K562 (cell line): Measurements from ENCODE around the gene TMEM187. TPM values are rescaled to one million over a fixed set of nuclear protein-coding genes. Genes with fewer than 3 reads are reported as not detected.

Experiments
- CCAR2 ChIP-seq: fragments of 200-400 bp; formaldehyde crosslinking; IDR thresholded peaks from 2 replicates; pipeline ENCODE4 v1.6.1; 2017; ENCODE audit warnings: mild to moderate bottlenecking, low read depth, low read length
- EGR1 ChIP-seq: fragments of 450-650 bp; conservative IDR thresholded peaks from 2 replicates; pipeline ENCODE4 v1.6.1; 2017; ENCODE audit warnings: mild to moderate bottlenecking
- ETS2 ChIP-seq: IDR thresholded peaks from 2 replicates; pipeline ENCODE4 v1.6.1; 2016; ENCODE audit warnings: borderline replicate concordance, missing genetic modification characterization, mild to moderate bottlenecking, moderate library complexity, missing compliant biosample characterization; ENCODE audit not compliant: poor library complexity, severe bottlenecking
- FOXK1 ChIP-seq: sonication (generic); formaldehyde crosslinking; IDR thresholded peaks from 2 replicates; pipeline ENCODE4 v1.8.0; 2022; ENCODE audit warnings: missing genetic modification reagents, mild to moderate bottlenecking, borderline replicate concordance
- HDAC2 ChIP-seq: fragments of 450-650 bp; IDR thresholded peaks from 2 replicates; pipeline ENCODE4 v1.6.1; 2016; ENCODE audit warnings: mild to moderate bottlenecking
- MTA3 ChIP-seq: fragments of 450-650 bp; formaldehyde crosslinking; IDR thresholded peaks from 2 replicates; pipeline ENCODE4 v1.6.1; 2017; ENCODE audit warnings: mild to moderate bottlenecking, borderline replicate concordance
- NFIC ChIP-seq: fragments of 450-650 bp; IDR thresholded peaks from 2 replicates; pipeline ENCODE4 v1.6.1; 2017; ENCODE audit warnings: mild to moderate bottlenecking, inconsistent platforms
- POLR2G ChIP-seq: fragments of 200-400 bp; formaldehyde crosslinking; IDR thresholded peaks from 2 replicates; pipeline ENCODE4 v1.6.1; 2017; ENCODE audit warnings: low read depth, mild to moderate bottlenecking, antibody characterized with exemption, low read length, moderate library complexity
- PTRF ChIP-seq: fragments of 450-650 bp; IDR thresholded peaks from 2 replicates; pipeline ENCODE4 v1.6.1; 2016; ENCODE audit warnings: mild to moderate bottlenecking, missing genetic modification characterization, missing compliant biosample characterization
- ZNF830 ChIP-seq: fragments of 250-450 bp; sonication (Bioruptor Pico); IDR thresholded peaks from 2 replicates; pipeline ENCODE4 v1.5.0; 2021; ENCODE audit warnings: mild to moderate bottlenecking
- polyA plus RNA-seq, 8 experiments: library from polyadenylated mRNA; depleted of rRNA in 4 of 8; stranded (reverse) in 5 of 8; unstranded in 3 of 8; fragments of >200 nt; fragmentation: Nextera tagmentation in 2 of 8; fragmentation: Illumina TruSeq in 1 of 8; extraction: Ambion mirVana in 2 of 8; extraction: Trizol in 1 of 8; gene quantifications; 2 replicates each; pipeline versions ENCODE4 v1.2.1 to v1.2.3, GENCODE V29; 2011 to 2014; ENCODE audit warnings: inconsistent platforms in 1 of 8, missing spikeins in 1 of 8
- total RNA-seq, 7 experiments: library from RNA; depleted of rRNA in 6 of 7; stranded (reverse); fragments of >200 nt in 6 of 7; fragmentation: Illumina TruSeq in 2 of 7; extraction: Trizol in 2 of 7; gene quantifications; 2 replicates each; pipeline versions ENCODE4 v1.2.1 to v1.2.3, GENCODE V29; 2011 to 2021; ENCODE audit warnings: low replicate concordance in 1 of 7
- TF ChIP-seq, protein P1 (sequence below), 2 experiments: fragments of 450-650 bp; conservative IDR thresholded peaks; 2 replicates each; pipeline ENCODE4 v1.6.1; 2017; ENCODE audit warnings: mild to moderate bottlenecking in 2 of 2, moderate library complexity in 2 of 2

Gene TMEM187
- total and polyA plus RNA-seq, 9 of the 15 experiments (the other 6 are each of a cell fraction or from before 2014, with no cell fraction given) = 0.13 to 6.4 (median 1.6) TPM

GRCh38 chrX:153948847-153949805 is 23.4 kb upstream of the TMEM187 start (continued):
- peak; percentile 16 for TF ChIP-seq POLR2G
- no peak for TF ChIP-seq PTRF
- no peak for TF ChIP-seq FOXK1 (CRISPR knock-in tag)
- no peak for TF ChIP-seq CCAR2
- TF ChIP-seq HDAC2 = no peak
- TF ChIP-seq NFIC = peak; percentile 81
- peak; percentile 30 for TF ChIP-seq EGR1
- no peak for TF ChIP-seq ETS2 (tag)
- no peak for TF ChIP-seq ZNF830 (CRISPR knock-in tag)
- no peak for TF ChIP-seq MTA3
- TF ChIP-seq, protein P1, sequence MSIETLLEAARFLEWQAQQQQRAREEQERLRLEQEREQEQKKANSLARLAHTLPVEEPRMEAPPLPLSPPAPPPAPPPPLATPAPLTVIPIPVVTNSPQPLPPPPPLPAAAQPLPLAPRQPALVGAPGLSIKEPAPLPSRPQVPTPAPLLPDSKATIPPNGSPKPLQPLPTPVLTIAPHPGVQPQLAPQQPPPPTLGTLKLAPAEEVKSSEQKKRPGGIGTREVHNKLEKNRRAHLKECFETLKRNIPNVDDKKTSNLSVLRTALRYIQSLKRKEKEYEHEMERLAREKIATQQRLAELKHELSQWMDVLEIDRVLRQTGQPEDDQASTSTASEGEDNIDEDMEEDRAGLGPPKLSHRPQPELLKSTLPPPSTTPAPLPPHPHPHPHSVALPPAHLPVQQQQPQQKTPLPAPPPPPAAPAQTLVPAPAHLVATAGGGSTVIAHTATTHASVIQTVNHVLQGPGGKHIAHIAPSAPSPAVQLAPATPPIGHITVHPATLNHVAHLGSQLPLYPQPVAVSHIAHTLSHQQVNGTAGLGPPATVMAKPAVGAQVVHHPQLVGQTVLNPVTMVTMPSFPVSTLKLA (conservative IDR thresholded peaks at IDR 0.05) = no peak
